ENCODE data around the gene SULT1A4. TPM values are rescaled to one million over a fixed set of nuclear protein-coding genes. Genes with fewer than 3 reads are reported as not detected.

SULT1A4 gene
- total RNA-seq, 1 donor from 2014 or later, result 2.7 TPM

Other genes with a start within 250 kb of the SULT1A4 start
- 0.42 TPM for gene NPIPB11, start 53.2 kb upstream of the SULT1A4 start, total RNA-seq
- gene BOLA2, start 5.6 kb upstream of the SULT1A4 start, total RNA-seq, result 4.3 TPM
- gene SLX1B, start 5.4 kb upstream of the SULT1A4 start, total RNA-seq, result 12.5 TPM
- 20.4 TPM for gene NPIPB12, start 46.5 kb downstream of the SULT1A4 start, total RNA-seq
- gene SPN, start 203.3 kb downstream of the SULT1A4 start, total RNA-seq, result 0.87 TPM
- 26.0 TPM for gene QPRT, start 219.3 kb downstream of the SULT1A4 start, total RNA-seq

All from left ventricle myocardium superior (tissue), 1 donor.